Activated naive CD4-positive, alpha-beta T cell treated with anti-CD3 and anti-CD28 coated beads, Interleukin-2, amount 10 ng/mL, durations not matched to agents 7 days and 5 days (primary cell): ENCODE results near the gene MYO10.

Source experiments
- CTCF ChIA-PET: fragments of 350-600 bp; sonication (Branson Sonifier 250); formaldehyde crosslinking; loops from one replicate; lab custom pipeline; 2021; ENCODE audit warnings: antibody characterized with exemption; lab: Charles Lee
- DNase-seq: peaks from one replicate; pipeline ENCODE4 v3.0.0-alpha.2; 2020
- H3K27ac Mint-ChIP-seq: one replicate; pipeline ENCODE4 v1.8.0; 2021; ENCODE audit warnings: mild to moderate bottlenecking, moderate library complexity, mixed read lengths
- H3K27me3 Mint-ChIP-seq: one replicate; pipeline ENCODE4 v1.8.0; 2021; ENCODE audit warnings: mild to moderate bottlenecking, mixed read lengths
- H3K36me3 Mint-ChIP-seq: one replicate; pipeline ENCODE4 v1.8.0; 2021; ENCODE audit warnings: mixed read lengths
- H3K4me1 Mint-ChIP-seq: one replicate; pipeline ENCODE4 v1.8.0; 2021; ENCODE audit warnings: mixed read lengths
- H3K4me3 Mint-ChIP-seq: one replicate; pipeline ENCODE4 v1.8.0; 2021; ENCODE audit warnings: mild to moderate bottlenecking, moderate library complexity, mixed read lengths
- H3K9me3 Mint-ChIP-seq: one replicate; pipeline ENCODE4 v1.8.0; 2021; ENCODE audit warnings: mixed read lengths

The MYO10 gene

GRCh38 chr5:16914584-16914983 is 21.5 kb downstream of the MYO10 start:
- Mint-ChIP-seq H3K27me3 (no peaks in the 10 kb centered on the region), H3K36me3 (no peaks in the 10 kb centered on the region), H3K4me3 (no peak overlapping the region), H3K9me3 (no peaks in the 10 kb centered on the region), H3K27ac (no peak overlapping the region), H3K4me1 (no peaks in the 10 kb centered on the region)
- CTCF ChIA-PET, result no interaction called here
- no peak for DNase-seq

- H3K9me3 Mint-ChIP-seq, result no peaks in the 10 kb centered on the region
Measured at GRCh38 chr5:16914108-16914435, 22.0 kb downstream of the MYO10 start.

GRCh38 chr5:16913187-16914107 is 22.6 kb downstream of the MYO10 start:
- Mint-ChIP-seq H3K4me1 (no peaks in the 10 kb centered on the region), H3K9me3 (peaks cover 2% of the 10 kb centered on the region), H3K27ac (no peak overlapping the region), H3K36me3 (no peaks in the 10 kb centered on the region), H3K4me3 (no peak overlapping the region), H3K27me3 (no peaks in the 10 kb centered on the region)
- no peak for DNase-seq
- CTCF ChIA-PET, result interaction anchor here (0.6 kb wide), 1 partner anchor 197 kb away, joined by 3 read pairs; no protein-coding TSS in a partner anchor

More at GRCh38 chr5:16914108-16914435, 22.0 kb downstream of the MYO10 start:
- no peaks in the 10 kb centered on the region for H3K36me3 Mint-ChIP-seq
- no peak overlapping the region for H3K4me3 Mint-ChIP-seq
- H3K27ac Mint-ChIP-seq, result no peak overlapping the region
- no peak for DNase-seq
- CTCF ChIA-PET, result no interaction called here
- H3K4me1 Mint-ChIP-seq, result no peaks in the 10 kb centered on the region
- H3K27me3 Mint-ChIP-seq, result no peaks in the 10 kb centered on the region

GRCh38 chr5:16912080-16912479 is 24.0 kb downstream of the MYO10 start:
- Mint-ChIP-seq H3K27ac (no peak overlapping the region), H3K27me3 (no peaks in the 10 kb centered on the region), H3K4me3 (no peak overlapping the region), H3K36me3 (no peaks in the 10 kb centered on the region), H3K9me3 (peaks cover 2% of the 10 kb centered on the region), H3K4me1 (no peaks in the 10 kb centered on the region)
- no peak for DNase-seq
- CTCF ChIA-PET, result interaction anchor here (0.6 kb wide), 1 partner anchor 221 kb away, joined by 4 read pairs; no protein-coding TSS in a partner anchor

GRCh38 chr5:16909464-16909863 is 26.6 kb downstream of the MYO10 start:
- CTCF ChIA-PET, result no interaction called here
- Mint-ChIP-seq H3K9me3 (peaks cover 2% of the 10 kb centered on the region), H3K4me3 (no peak overlapping the region), H3K36me3 (no peaks in the 10 kb centered on the region), H3K27me3 (no peaks in the 10 kb centered on the region), H3K27ac (no peak overlapping the region), H3K4me1 (no peaks in the 10 kb centered on the region)
- DNase-seq, result no peak

GRCh38 chr5:16907270-16907669 is 28.8 kb downstream of the MYO10 start:
- no peaks in the 10 kb centered on the region for H3K4me1 Mint-ChIP-seq
- no peak overlapping the region for H3K27ac Mint-ChIP-seq
- no peaks in the 10 kb centered on the region for H3K27me3 Mint-ChIP-seq
- H3K36me3 Mint-ChIP-seq, result no peaks in the 10 kb centered on the region
- H3K4me3 Mint-ChIP-seq, result no peak overlapping the region
- DNase-seq, result no peak
- peaks cover 2% of the 10 kb centered on the region for H3K9me3 Mint-ChIP-seq
- CTCF ChIA-PET, result no interaction called here

GRCh38 chr5:16906255-16906654 is 29.8 kb downstream of the MYO10 start:
- H3K4me1 Mint-ChIP-seq, result no peaks in the 10 kb centered on the region
- no peak overlapping the region for H3K4me3 Mint-ChIP-seq
- no peak overlapping the region for H3K27ac Mint-ChIP-seq
- DNase-seq, result no peak
- CTCF ChIA-PET, result no interaction called here
- H3K27me3 Mint-ChIP-seq, result no peaks in the 10 kb centered on the region
- peaks cover 2% of the 10 kb centered on the region for H3K9me3 Mint-ChIP-seq
- no peaks in the 10 kb centered on the region for H3K36me3 Mint-ChIP-seq

- no peak for DNase-seq
- Mint-ChIP-seq H3K27me3 (no peaks in the 10 kb centered on the region), H3K9me3 (peaks cover 1% of the 10 kb centered on the region), H3K4me1 (no peaks in the 10 kb centered on the region), H3K36me3 (no peaks in the 10 kb centered on the region), H3K4me3 (no peak overlapping the region), H3K27ac (no peak overlapping the region)
- CTCF ChIA-PET, result no interaction called here
Measured at GRCh38 chr5:16903480-16904300, 32.4 kb downstream of the MYO10 start.

- Mint-ChIP-seq H3K27ac (no peak overlapping the region), H3K9me3 (no peaks in the 10 kb centered on the region), H3K27me3 (no peaks in the 10 kb centered on the region), H3K4me1 (no peaks in the 10 kb centered on the region), H3K36me3 (no peaks in the 10 kb centered on the region), H3K4me3 (no peak overlapping the region)
- DNase-seq, result no peak
- CTCF ChIA-PET, result no interaction called here
Measured at GRCh38 chr5:16902846-16903245, 33.2 kb downstream of the MYO10 start.

GRCh38 chr5:16901021-16901644 is 35.0 kb downstream of the MYO10 start:
- CTCF ChIA-PET, result no interaction called here
- Mint-ChIP-seq H3K4me3 (no peak overlapping the region), H3K27ac (no peak overlapping the region), H3K4me1 (no peaks in the 10 kb centered on the region), H3K27me3 (no peaks in the 10 kb centered on the region), H3K9me3 (no peaks in the 10 kb centered on the region), H3K36me3 (no peaks in the 10 kb centered on the region)
- DNase-seq, result no peak

GRCh38 chr5:16899171-16899570 is 36.9 kb downstream of the MYO10 start:
- Mint-ChIP-seq H3K27me3 (no peaks in the 10 kb centered on the region), H3K4me1 (no peaks in the 10 kb centered on the region), H3K9me3 (no peaks in the 10 kb centered on the region), H3K4me3 (no peak overlapping the region), H3K27ac (no peak overlapping the region), H3K36me3 (no peaks in the 10 kb centered on the region)
- CTCF ChIA-PET, result no interaction called here
- no peak for DNase-seq

GRCh38 chr5:16897800-16898199 is 38.3 kb downstream of the MYO10 start:
- CTCF ChIA-PET, result no interaction called here
- H3K27me3 Mint-ChIP-seq, result no peaks in the 10 kb centered on the region
- H3K4me1 Mint-ChIP-seq, result no peaks in the 10 kb centered on the region
- no peak for DNase-seq
- no peak overlapping the region for H3K4me3 Mint-ChIP-seq
- H3K36me3 Mint-ChIP-seq, result no peaks in the 10 kb centered on the region
- no peak overlapping the region for H3K27ac Mint-ChIP-seq
- no peaks in the 10 kb centered on the region for H3K9me3 Mint-ChIP-seq

GRCh38 chr5:16897284-16897704 is 38.8 kb downstream of the MYO10 start:
- DNase-seq, result no peak
- CTCF ChIA-PET, result no interaction called here
- H3K4me1 Mint-ChIP-seq, result no peaks in the 10 kb centered on the region
- H3K27ac Mint-ChIP-seq, result no peak overlapping the region
- H3K9me3 Mint-ChIP-seq, result no peaks in the 10 kb centered on the region
- H3K27me3 Mint-ChIP-seq, result no peaks in the 10 kb centered on the region
- H3K4me3 Mint-ChIP-seq, result no peak overlapping the region
- no peaks in the 10 kb centered on the region for H3K36me3 Mint-ChIP-seq

- no peaks in the 10 kb centered on the region for H3K9me3 Mint-ChIP-seq
- H3K27me3 Mint-ChIP-seq, result no peaks in the 10 kb centered on the region
- DNase-seq, result no peak
- H3K4me3 Mint-ChIP-seq, result no peak overlapping the region
- CTCF ChIA-PET, result no interaction called here
- no peak overlapping the region for H3K27ac Mint-ChIP-seq
- H3K4me1 Mint-ChIP-seq, result no peaks in the 10 kb centered on the region
- no peaks in the 10 kb centered on the region for H3K36me3 Mint-ChIP-seq
Measured at GRCh38 chr5:16896767-16897166, 39.3 kb downstream of the MYO10 start.
